Measurements from ENCODE around the gene RNU4-1.

The RNU4-1 gene

DNA sequence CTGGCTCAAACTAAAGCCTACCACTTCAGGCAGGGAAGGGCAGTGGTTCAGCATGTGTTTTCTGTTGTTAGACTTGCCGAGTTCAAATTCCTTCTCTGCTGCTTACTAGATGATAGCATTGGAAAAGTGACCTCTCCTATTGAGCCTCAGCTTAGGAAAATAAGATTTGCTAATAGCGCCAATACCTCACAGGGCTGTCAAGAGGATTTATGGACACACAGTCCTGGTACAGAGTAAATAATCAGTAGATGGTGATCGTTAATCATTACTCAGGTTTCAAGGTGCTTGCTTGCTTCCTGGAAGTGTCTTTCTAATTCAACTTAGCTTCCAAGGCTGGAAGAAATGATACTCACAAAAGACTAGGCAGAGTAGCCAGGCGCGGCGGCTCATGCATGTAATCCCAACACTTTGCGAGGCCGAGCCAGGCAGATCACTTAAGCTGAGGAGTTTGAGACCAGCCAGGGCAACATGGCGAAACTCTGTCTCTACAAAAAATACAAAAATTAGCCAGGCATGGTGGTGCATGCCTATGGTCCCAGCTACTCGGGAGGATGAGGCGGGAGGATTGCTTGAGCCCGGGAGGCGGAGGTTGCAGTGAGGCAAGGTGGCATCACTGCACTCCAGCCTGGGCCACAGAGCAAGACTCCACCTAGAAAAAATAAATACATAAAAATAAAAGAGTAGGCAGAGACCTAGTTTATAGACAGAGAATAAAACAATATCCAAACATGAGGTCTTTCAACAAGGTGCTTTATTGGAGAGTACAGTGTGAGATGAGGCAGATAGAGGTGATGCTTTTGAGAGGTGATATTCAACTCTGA, 28.6 kb upstream of the RNU4-1 start:
- no peak overlapping the region for H2AFZ ChIP-seq (ENCODE audit: low read depth, low read length)
- peaks cover 11% of the 10 kb centered on the region for H3K4me1 ChIP-seq (ENCODE audit: insufficient read depth, low read length)
- no peaks in the 10 kb centered on the region for H3K27me3 ChIP-seq (ENCODE audit: insufficient read depth, low read length)
- no peaks in the 10 kb centered on the region for H3K36me3 ChIP-seq (ENCODE audit: insufficient read depth, low read length)
- no peak overlapping the region for H3K4me3 ChIP-seq (ENCODE audit: low read length)
- H3K9me3 ChIP-seq (ENCODE audit: low read length) = no peaks in the 10 kb centered on the region

DNA sequence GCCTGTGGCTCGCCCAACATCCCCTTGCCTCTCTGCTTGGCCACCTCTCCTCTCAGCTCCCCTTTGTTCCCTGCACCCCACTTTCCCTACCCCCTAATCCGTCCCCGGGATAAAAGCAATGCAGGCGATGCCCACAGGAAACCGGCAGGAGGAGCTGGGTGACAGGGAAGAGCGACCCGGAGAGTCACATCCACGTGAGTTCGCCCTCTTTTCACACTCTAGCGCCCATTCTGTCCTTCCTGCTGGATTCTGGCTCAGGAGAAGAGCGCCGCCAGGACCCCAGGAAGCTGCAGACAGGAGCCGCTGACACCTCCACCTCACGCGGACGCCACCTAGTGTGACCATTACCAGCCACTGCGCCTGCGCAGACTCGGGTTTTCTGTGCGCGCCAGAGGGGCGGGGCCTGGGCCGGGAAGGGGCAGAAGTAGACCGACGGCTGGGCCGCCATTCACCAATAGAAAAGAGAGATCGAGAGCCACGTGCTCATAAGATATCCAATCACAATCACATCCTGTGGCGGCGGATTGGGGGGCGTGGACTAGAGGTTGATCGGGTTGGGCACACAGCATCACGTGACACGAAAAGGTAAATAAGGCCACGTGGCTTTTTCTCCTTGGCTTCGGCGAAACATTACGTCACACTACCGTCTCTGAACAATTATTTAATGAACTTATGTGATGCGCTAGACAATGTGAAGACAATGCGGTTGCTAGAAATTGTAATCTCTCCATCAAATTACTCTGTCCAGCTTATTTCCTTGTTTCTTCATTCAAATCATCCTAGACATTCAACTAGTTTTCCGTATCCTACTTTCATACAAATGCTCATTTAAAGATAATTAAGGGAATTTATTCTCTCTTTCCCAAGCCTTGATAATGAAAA, 24.4 kb upstream of the RNU4-1 start:
- H3K4me3 ChIP-seq (ENCODE audit: low read length) = peak overlapping the region; percentile 64
- H3K36me3 ChIP-seq (ENCODE audit: insufficient read depth, low read length) = no peaks in the 10 kb centered on the region
- H3K9me3 ChIP-seq (ENCODE audit: low read length) = no peaks in the 10 kb centered on the region
- no peaks in the 10 kb centered on the region for H3K27me3 ChIP-seq (ENCODE audit: insufficient read depth, low read length)
- H3K4me1 ChIP-seq (ENCODE audit: insufficient read depth, low read length) = peaks cover 7% of the 10 kb centered on the region
- peak overlapping the region; percentile 36 for H2AFZ ChIP-seq (ENCODE audit: low read depth, low read length)

- Histone ChIP-seq H3K4me1 (ENCODE audit: insufficient read depth, low read length) (peaks cover 7% of the 10 kb centered on the region), H3K4me3 (ENCODE audit: low read length) (peak overlapping the region; percentile 64), H3K9me3 (ENCODE audit: low read length) (no peaks in the 10 kb centered on the region), H3K36me3 (ENCODE audit: insufficient read depth, low read length) (no peaks in the 10 kb centered on the region), H2AFZ (ENCODE audit: low read depth, low read length) (peak overlapping the region; percentile 36), H3K27me3 (ENCODE audit: insufficient read depth, low read length) (no peaks in the 10 kb centered on the region)
These were observed 23.8 kb upstream of the RNU4-1 start for GRCh38 chr12:120316798-120317223.

DNA sequence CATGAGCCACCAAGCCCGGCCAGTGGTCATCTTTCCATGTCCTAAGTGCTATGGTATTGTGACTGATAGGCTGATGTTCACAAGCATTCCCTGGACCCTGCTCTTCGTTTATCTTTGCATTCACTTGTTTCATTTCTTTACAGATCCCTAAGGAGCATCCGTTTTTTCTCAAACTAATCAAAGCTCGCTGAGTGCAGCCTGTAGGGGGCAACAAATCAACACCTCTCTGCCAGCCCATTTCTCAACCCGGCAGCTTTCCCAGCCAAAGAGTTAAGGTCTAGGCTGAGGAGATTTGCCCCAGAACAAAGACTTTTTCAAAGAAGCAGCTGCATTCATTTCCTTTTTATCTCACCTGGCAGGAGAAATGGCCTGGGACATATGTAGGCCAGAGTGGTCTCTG, 21.2 kb upstream of the RNU4-1 start:
- H3K36me3 ChIP-seq (ENCODE audit: insufficient read depth, low read length) = no peaks in the 10 kb centered on the region
- no peak overlapping the region for H2AFZ ChIP-seq (ENCODE audit: low read depth, low read length)
- no peaks in the 10 kb centered on the region for H3K9me3 ChIP-seq (ENCODE audit: low read length)

DNA sequence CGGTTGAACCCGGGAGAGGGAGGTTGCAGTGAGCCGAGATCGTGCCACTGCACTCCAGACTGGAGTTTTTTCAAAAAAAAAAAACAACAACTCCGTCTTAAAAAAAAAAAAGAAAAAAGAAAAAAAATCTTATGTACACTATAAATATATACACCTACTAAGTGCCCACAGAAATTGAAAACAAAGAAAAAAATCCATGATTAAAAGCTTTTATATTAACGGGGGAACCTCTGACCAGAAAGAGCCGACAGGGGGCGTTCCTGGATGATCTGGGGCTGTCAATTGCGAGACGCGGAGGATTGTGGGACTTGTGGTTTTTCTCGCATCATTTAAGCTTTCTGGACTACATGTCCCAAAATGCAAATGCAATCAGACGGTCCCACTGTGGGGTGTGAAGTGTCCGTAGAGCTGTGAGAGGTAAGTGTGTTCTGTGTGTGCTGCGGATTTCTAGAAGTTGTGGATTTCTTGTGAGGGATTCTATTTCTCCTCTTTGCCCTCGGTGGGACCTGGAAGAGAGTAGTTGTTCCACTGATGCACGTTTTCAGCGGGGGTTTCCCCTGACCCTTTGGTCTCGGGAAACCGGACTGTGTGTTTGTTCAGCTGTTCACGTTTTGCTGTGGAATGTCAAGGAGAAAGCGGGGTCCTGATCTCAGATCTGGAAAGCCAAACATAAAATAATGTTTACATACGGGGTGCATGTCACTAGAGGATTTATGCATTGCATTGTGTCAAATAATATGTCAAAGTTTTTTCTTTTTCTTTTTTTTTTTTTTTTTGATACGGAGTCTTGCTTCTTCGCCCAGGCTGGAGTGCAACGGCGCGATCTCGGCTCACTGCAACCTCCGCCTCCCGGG, 9.2 kb upstream of the RNU4-1 start, which contains the start of gene SIRT4:
Gene SIRT4 (plus strand): TSS at position 360 of the 854 bp plus-strand sequence. CDS start 1,241 bp downstream, outside the sequence.
- Histone ChIP-seq H3K4me3 (ENCODE audit: low read length) (peak within 1 kb of the TSS; percentile 66), H3K9me3 (ENCODE audit: low read length) (no peaks in the 10 kb centered on the region), H2AFZ (ENCODE audit: low read depth, low read length) (peak within 1 kb of the TSS; percentile 58), H3K36me3 (ENCODE audit: insufficient read depth, low read length) (no peaks in the 10 kb centered on the region), H3K4me1 (ENCODE audit: insufficient read depth, low read length) (no peaks in the 10 kb centered on the region), H3K27me3 (ENCODE audit: insufficient read depth, low read length) (no peaks in the 10 kb centered on the region)

More for the DNA sequence above, 21.2 kb upstream of the RNU4-1 start:
- H3K4me1 ChIP-seq (ENCODE audit: insufficient read depth, low read length) = peaks cover 7% of the 10 kb centered on the region
- H3K4me3 ChIP-seq (ENCODE audit: low read length) = no peak overlapping the region
- H3K27me3 ChIP-seq (ENCODE audit: insufficient read depth, low read length) = no peaks in the 10 kb centered on the region

- no peak overlapping the region for H2AFZ ChIP-seq (ENCODE audit: low read depth, low read length)
- H3K27me3 ChIP-seq (ENCODE audit: insufficient read depth, low read length) = no peaks in the 10 kb centered on the region
- H3K4me3 ChIP-seq (ENCODE audit: low read length) = peak overlapping the region; percentile 56
These were observed 701 bp downstream of the RNU4-1 start for GRCh38 chr12:120292411-120292660.

GRCh38 chr12:120290609-120291305, 2.3 kb downstream of the RNU4-1 start:
- Histone ChIP-seq H3K4me3 (ENCODE audit: low read length) (peak overlapping the region; percentile 6), H3K27me3 (ENCODE audit: insufficient read depth, low read length) (no peaks in the 10 kb centered on the region), H3K4me1 (ENCODE audit: insufficient read depth, low read length) (peaks cover 15% of the 10 kb centered on the region), H3K9me3 (ENCODE audit: low read length) (no peaks in the 10 kb centered on the region), H2AFZ (ENCODE audit: low read depth, low read length) (no peak overlapping the region), H3K36me3 (ENCODE audit: insufficient read depth, low read length) (no peaks in the 10 kb centered on the region)

More at GRCh38 chr12:120292411-120292660, 701 bp downstream of the RNU4-1 start:
- Histone ChIP-seq H3K4me1 (ENCODE audit: insufficient read depth, low read length) (peaks cover 15% of the 10 kb centered on the region), H3K9me3 (ENCODE audit: low read length) (no peaks in the 10 kb centered on the region), H3K36me3 (ENCODE audit: insufficient read depth, low read length) (no peaks in the 10 kb centered on the region)

DNA sequence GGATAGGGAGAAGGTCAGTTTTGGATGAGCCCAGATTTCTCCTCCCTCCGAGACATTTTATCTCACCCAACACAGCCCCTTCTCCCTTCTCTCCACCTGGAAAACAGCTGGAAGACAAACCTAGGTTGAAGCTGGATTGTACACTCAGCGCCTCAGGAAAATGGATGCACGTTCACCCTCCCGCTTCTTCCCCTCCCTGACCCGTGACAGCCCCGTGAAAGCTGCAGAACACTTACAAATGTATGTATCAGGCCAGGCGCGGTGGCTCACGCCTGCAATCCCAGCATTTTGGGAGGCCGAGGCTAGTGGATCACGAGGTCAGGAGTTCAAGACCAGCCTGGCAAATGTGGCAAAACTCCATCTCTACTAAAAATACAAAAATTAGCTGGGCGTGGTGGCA, 5.5 kb downstream of the RNU4-1 start:
- Histone ChIP-seq H3K4me3 (ENCODE audit: low read length) (no peak overlapping the region), H3K9me3 (ENCODE audit: low read length) (no peaks in the 10 kb centered on the region), H3K27me3 (ENCODE audit: insufficient read depth, low read length) (no peaks in the 10 kb centered on the region), H3K4me1 (ENCODE audit: insufficient read depth, low read length) (peaks cover 9% of the 10 kb centered on the region), H2AFZ (ENCODE audit: low read depth, low read length) (no peak overlapping the region), H3K36me3 (ENCODE audit: insufficient read depth, low read length) (no peaks in the 10 kb centered on the region)

GRCh38 chr12:120286768-120287490, 6.1 kb downstream of the RNU4-1 start:
- H3K9me3 ChIP-seq (ENCODE audit: low read length) = no peaks in the 10 kb centered on the region
- no peaks in the 10 kb centered on the region for H3K36me3 ChIP-seq (ENCODE audit: insufficient read depth, low read length)
- H3K4me1 ChIP-seq (ENCODE audit: insufficient read depth, low read length) = peaks cover 9% of the 10 kb centered on the region
- H3K4me3 ChIP-seq (ENCODE audit: low read length) = no peak overlapping the region
- H2AFZ ChIP-seq (ENCODE audit: low read depth, low read length) = no peak overlapping the region
- no peaks in the 10 kb centered on the region for H3K27me3 ChIP-seq (ENCODE audit: insufficient read depth, low read length)

DNA sequence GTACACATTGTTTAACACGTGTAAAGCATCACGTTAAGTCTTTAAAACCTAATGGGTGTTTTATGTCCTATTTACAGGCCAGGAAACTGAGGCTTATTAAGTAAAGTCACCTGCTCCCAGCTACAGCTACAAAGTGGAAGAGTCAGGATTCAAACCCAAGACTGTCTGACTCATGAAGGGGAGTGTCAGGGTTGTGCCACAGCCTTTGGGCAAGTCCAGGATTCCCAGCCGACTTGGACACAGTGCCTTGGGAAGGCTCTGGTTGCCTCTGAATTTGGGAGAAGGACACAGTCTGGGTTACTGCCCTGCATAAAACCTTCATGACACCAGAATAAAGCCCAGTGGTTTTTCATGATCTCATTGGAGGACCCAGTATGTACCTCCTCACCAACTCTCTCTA, 8.7 kb downstream of the RNU4-1 start:
- H3K4me3 ChIP-seq (ENCODE audit: low read length) = no peak overlapping the region
- no peaks in the 10 kb centered on the region for H3K9me3 ChIP-seq (ENCODE audit: low read length)
- no peaks in the 10 kb centered on the region for H3K36me3 ChIP-seq (ENCODE audit: insufficient read depth, low read length)
- no peaks in the 10 kb centered on the region for H3K4me1 ChIP-seq (ENCODE audit: insufficient read depth, low read length)
- no peaks in the 10 kb centered on the region for H3K27me3 ChIP-seq (ENCODE audit: insufficient read depth, low read length)
- H2AFZ ChIP-seq (ENCODE audit: low read depth, low read length) = no peak overlapping the region

- no peaks in the 10 kb centered on the region for H3K27me3 ChIP-seq (ENCODE audit: insufficient read depth, low read length)
- H3K4me3 ChIP-seq (ENCODE audit: low read length) = no peak overlapping the region
- no peaks in the 10 kb centered on the region for H3K4me1 ChIP-seq (ENCODE audit: insufficient read depth, low read length)
- H2AFZ ChIP-seq (ENCODE audit: low read depth, low read length) = no peak overlapping the region
- peaks cover 3% of the 10 kb centered on the region for H3K9me3 ChIP-seq (ENCODE audit: low read length)
- H3K36me3 ChIP-seq (ENCODE audit: insufficient read depth, low read length) = no peaks in the 10 kb centered on the region
These were observed 9.7 kb downstream of the RNU4-1 start for GRCh38 chr12:120283318-120283717.

Measured in neuron (in vitro differentiated cells).